ENCODE results near the gene SLC25A26. TPM values are rescaled to one million over a fixed set of nuclear protein-coding genes. Genes with fewer than 3 reads are reported as not detected.

Gene SLC25A26
- total RNA-seq, 4 donors from 2014 or later: 22.0 to 33.9 (median 27.0) TPM

GRCh38 chr3:66227915-66228314, 7.1 kb downstream of the SLC25A26 start:
- H3K4me1 ChIP-seq: no peaks in the 10 kb centered on the region
- H3K4me3 ChIP-seq: no peak overlapping the region
- no peak for ATAC-seq
- no peaks in the 10 kb centered on the region for H3K27me3 ChIP-seq
- H3K9me3 ChIP-seq: no peaks in the 10 kb centered on the region
- H3K27ac ChIP-seq: no peak overlapping the region
- peaks cover 0 to 11% of the 10 kb centered on the region in 2 donors for H3K36me3 ChIP-seq
- 15 to 73% methylated on average over 2 of the region's 2 CpGs for WGBS, 2 donors (ENCODE audit: low coverage in 1 of 2)
- no peak for TF ChIP-seq POLR2A (IDR thresholded peaks at IDR 0.05)
- TF ChIP-seq EP300 (IDR thresholded peaks at IDR 0.05): no peak
- no peak for TF ChIP-seq POLR2AphosphoS5 (IDR thresholded peaks at IDR 0.05)
- no peak for TF ChIP-seq CTCF (IDR thresholded peaks at IDR 0.05)

- WGBS, 2 donors (ENCODE audit: low coverage in 1 of 2): 83 to 96% methylated on average over 1 of the region's 1 CpG
- ATAC-seq: no peak
- TF ChIP-seq POLR2AphosphoS5 (IDR thresholded peaks at IDR 0.05): no peak
- TF ChIP-seq POLR2A (IDR thresholded peaks at IDR 0.05): no peak
- TF ChIP-seq CTCF (IDR thresholded peaks at IDR 0.05): no peak
- no peak for TF ChIP-seq EP300 (IDR thresholded peaks at IDR 0.05)
- Histone ChIP-seq H3K27ac (no peak overlapping the region), H3K4me3 (no peak overlapping the region), H3K9me3 (no peaks in the 10 kb centered on the region), H3K36me3 (peaks cover 0 to 11% of the 10 kb centered on the region in 2 donors), H3K27me3 (no peaks in the 10 kb centered on the region), H3K4me1 (no peaks in the 10 kb centered on the region)
Observed at GRCh38 chr3:66228707-66229106, 7.9 kb downstream of the SLC25A26 start.

- no peak overlapping the region for H3K27ac ChIP-seq
- WGBS, 2 donors (ENCODE audit: low coverage in 1 of 2): 43 to 48% methylated on average over 2 to 4 of the region's 4 CpGs
Observed at GRCh38 chr3:66229931-66230330, 9.1 kb downstream of the SLC25A26 start.

GRCh38 chr3:66233033-66233432, 12.2 kb downstream of the SLC25A26 start:
- 65 to 84% methylated on average over 4 of the region's 4 CpGs for WGBS, 2 donors (ENCODE audit: low coverage in 1 of 2)
- Histone ChIP-seq H3K27ac (no peak overlapping the region), H3K4me1 (no peaks in the 10 kb centered on the region), H3K27me3 (no peaks in the 10 kb centered on the region), H3K9me3 (no peaks in the 10 kb centered on the region), H3K36me3 (peaks cover 0 to 11% of the 10 kb centered on the region in 2 donors), H3K4me3 (no peak overlapping the region)
- no peak for ATAC-seq
- TF ChIP-seq POLR2A (IDR thresholded peaks at IDR 0.05) (no peak), EP300 (IDR thresholded peaks at IDR 0.05) (no peak), CTCF (IDR thresholded peaks at IDR 0.05) (no peak), POLR2AphosphoS5 (IDR thresholded peaks at IDR 0.05) (no peak)

More at GRCh38 chr3:66229931-66230330, 9.1 kb downstream of the SLC25A26 start:
- Histone ChIP-seq H3K4me3 (no peak overlapping the region), H3K27me3 (no peaks in the 10 kb centered on the region), H3K9me3 (no peaks in the 10 kb centered on the region), H3K36me3 (peaks cover 0 to 3% of the 10 kb centered on the region in 2 donors), H3K4me1 (no peaks in the 10 kb centered on the region)
- TF ChIP-seq POLR2A (IDR thresholded peaks at IDR 0.05): no peak
- ATAC-seq: no peak

- no peaks in the 10 kb centered on the region for H3K27me3 ChIP-seq
- WGBS, 2 donors (ENCODE audit: low coverage in 1 of 2): 86 to 90% methylated on average over 5 of the region's 5 CpGs
- no peak overlapping the region for H3K27ac ChIP-seq
- no peak for ATAC-seq
- TF ChIP-seq EP300 (IDR thresholded peaks at IDR 0.05) (no peak), POLR2A (IDR thresholded peaks at IDR 0.05) (no peak), POLR2AphosphoS5 (IDR thresholded peaks at IDR 0.05) (no peak), CTCF (IDR thresholded peaks at IDR 0.05) (no peak)
- H3K9me3 ChIP-seq: peaks cover 0 to 10% (median 0%) of the 10 kb centered on the region in 3 donors
- no peak overlapping the region for H3K4me3 ChIP-seq
- H3K36me3 ChIP-seq: peaks cover 0 to 35% of the 10 kb centered on the region in 2 donors
- H3K4me1 ChIP-seq: no peaks in the 10 kb centered on the region
Observed at GRCh38 chr3:66236281-66236680, 15.5 kb downstream of the SLC25A26 start.

Data from gastroesophageal sphincter (tissue), 4 donors.